Spleen (tissue), 11 donors: ENCODE results near the gene GOLIM4. TPM values are rescaled to one million over a fixed set of nuclear protein-coding genes. Genes with fewer than 3 reads are reported as not detected.

Experiments used
- DNase-seq: peaks from one replicate; pipeline ENCODE4 v3.0.0-alpha.2; 2020
- H3K27ac ChIP-seq, 8 donors: fragments of 200-600 bp; sonication (generic) in 7 of 8; 1 replicate in 4 of 8; 2 replicates in 4 of 8; pipeline versions ENCODE4 v1.5.0 to v1.8.0; 2016 to 2021; ENCODE audit warnings: inconsistent platforms in 4 of 8, mild to moderate bottlenecking in 4 of 8, moderate library complexity in 1 of 8
- H3K27me3 ChIP-seq, 7 donors: fragments of 200-600 bp; sonication (generic) in 6 of 7; replicated peaks in 1 of 7; 1 replicate in 4 of 7; 2 replicates in 3 of 7; pipeline versions ENCODE4 v1.5.0 to v1.8.0; 2016 to 2021; ENCODE audit warnings: inconsistent platforms in 3 of 7, mild to moderate bottlenecking in 1 of 7
- H3K36me3 ChIP-seq, 6 donors: fragments of 200-600 bp; sonication (generic) in 5 of 6; 1 replicate in 4 of 6; 2 replicates in 2 of 6; pipeline versions ENCODE4 v1.5.0 to v1.8.0; 2016 to 2021; ENCODE audit warnings: inconsistent platforms in 2 of 6
- H3K4me1 ChIP-seq, 6 donors: fragments of 200-600 bp; sonication (generic) in 5 of 6; 1 replicate in 3 of 6; 2 replicates in 3 of 6; pipeline versions ENCODE4 v1.5.0 to v1.8.0; 2016 to 2021; ENCODE audit warnings: inconsistent platforms in 3 of 6
- H3K4me3 ChIP-seq, 8 donors: fragments of 200-600 bp; sonication (generic) in 7 of 8; 1 replicate in 4 of 8; 2 replicates in 4 of 8; pipeline versions ENCODE4 v1.5.0 to v1.8.0; 2016 to 2021; ENCODE audit warnings: inconsistent platforms in 4 of 8, mild to moderate bottlenecking in 4 of 8, moderate library complexity in 2 of 8
- H3K9me3 ChIP-seq, 8 donors: fragments of 200-600 bp; sonication (generic) in 7 of 8; 1 replicate in 4 of 8; 2 replicates in 4 of 8; pipeline versions ENCODE4 v1.5.0 to v1.8.0; 2016 to 2021; ENCODE audit warnings: inconsistent platforms in 4 of 8
- POLR2A ChIP-seq, 3 donors: fragments of 450-650 bp; IDR thresholded peaks; one replicate each; pipeline ENCODE4 v1.5.1; 2017; ENCODE audit warnings: antibody characterized with exemption in 3 of 3, mild to moderate bottlenecking in 1 of 3
- POLR2AphosphoS5 ChIP-seq, 3 donors: sonication (generic); formaldehyde crosslinking; IDR thresholded peaks; one replicate each; pipeline ENCODE4 v1.5.1; 2017; ENCODE audit warnings: antibody characterized with exemption in 3 of 3
- WGBS, 5 donors: extraction: QIAGEN DNeasy Blood & Tissue Kit in 3 of 5; methylation state at CpG; one replicate each; pipeline versions ENCODE4 v1.1.5 to v1.1.7; 2013 to 2018; 5-methylcytosine and 5-hydroxymethylcytosine counted together
- intact Hi-C: fragments of 100-400 bp; cut with DNase I; formaldehyde crosslinking; loops from one replicate; pipeline ENCODE4 v1.15.0; 2023; ENCODE audit warnings: low total_unique reads
- polyA plus RNA-seq, 3 donors: library from polyadenylated mRNA; stranded (reverse); fragments of 200-250 nt; gene quantifications; one replicate each; pipeline ENCODE4 v1.2.1, GENCODE V29; 2013
- total RNA-seq, 7 donors: library from RNA; depleted of rRNA in 3 of 7; stranded (reverse); fragments of >200 nt in 3 of 7; fragmentation: NEBNext Ultra II Directional in 4 of 7; extraction: Animal tissue kit (Norgen Biotek cat#: 25700) in 4 of 7; gene quantifications; one replicate each; pipeline versions ENCODE4 v1.1.0 to v1.2.1, GENCODE V29; 2016 to 2021
- TF ChIP-seq, protein P1 (sequence below), 11 experiments: fragments of 200-600 bp in 7 of 11; fragments of 450-650 bp in 4 of 11; sonication (generic) in 4 of 11; IDR thresholded peaks in 8 of 11; conservative IDR thresholded peaks in 3 of 11; 1 replicate in 7 of 11; 2 replicates in 4 of 11; pipeline versions ENCODE4 v1.4.0 to v1.8.0; 2016 to 2021; ENCODE audit warnings: antibody characterized with exemption in 11 of 11, inconsistent platforms in 4 of 11, mild to moderate bottlenecking in 1 of 11
- donor health status: healthy with polysubstance abuse.
- donor health status: DM: no; HTN: no; CAD: no; lungs with moderate emphysema.
- donor health status: DM: no; HTN: no; CAD: no.
- donor health status: Bipolar disorder and iron deficiency.
- donor health status: healthy.
- donor health status: DM: no; HTN: no; CAD: no.
- donor health status: DM: yes; HTN: yes; CAD: no.

The GOLIM4 gene
- total and polyA plus RNA-seq, 10 donors, result 5.5 to 44.8 (median 23.1) TPM

DNA sequence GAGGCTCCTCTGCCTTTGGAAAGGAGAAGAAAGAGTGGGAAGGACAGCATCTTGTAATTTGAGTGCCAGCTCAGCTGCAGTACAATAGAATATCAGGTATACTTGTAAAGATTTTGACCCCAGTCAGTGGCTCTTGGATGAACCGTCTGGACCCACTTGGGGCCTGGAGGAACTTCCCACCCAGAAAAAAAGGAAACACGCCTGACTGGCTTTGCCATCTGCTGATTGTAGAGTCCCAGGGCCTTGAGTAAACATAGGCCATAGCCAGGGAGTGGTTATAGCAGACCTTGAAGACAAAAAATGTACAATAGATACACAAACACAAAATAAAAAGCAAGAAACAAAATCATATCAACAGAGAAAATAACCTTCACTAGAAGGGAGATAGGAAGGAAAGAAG lies 112.1 kb downstream of the GOLIM4 start:
- intact Hi-C loops, result no loop called here
- Histone ChIP-seq H3K36me3 (no peaks in the 10 kb centered on the region), H3K4me3 (no peak overlapping the region), H3K27me3 (no peaks in the 10 kb centered on the region), H3K4me1 (no peaks in the 10 kb centered on the region), H3K9me3 (no peaks in the 10 kb centered on the region), H3K27ac (no peak overlapping the region)
- TF ChIP-seq, protein P1, sequence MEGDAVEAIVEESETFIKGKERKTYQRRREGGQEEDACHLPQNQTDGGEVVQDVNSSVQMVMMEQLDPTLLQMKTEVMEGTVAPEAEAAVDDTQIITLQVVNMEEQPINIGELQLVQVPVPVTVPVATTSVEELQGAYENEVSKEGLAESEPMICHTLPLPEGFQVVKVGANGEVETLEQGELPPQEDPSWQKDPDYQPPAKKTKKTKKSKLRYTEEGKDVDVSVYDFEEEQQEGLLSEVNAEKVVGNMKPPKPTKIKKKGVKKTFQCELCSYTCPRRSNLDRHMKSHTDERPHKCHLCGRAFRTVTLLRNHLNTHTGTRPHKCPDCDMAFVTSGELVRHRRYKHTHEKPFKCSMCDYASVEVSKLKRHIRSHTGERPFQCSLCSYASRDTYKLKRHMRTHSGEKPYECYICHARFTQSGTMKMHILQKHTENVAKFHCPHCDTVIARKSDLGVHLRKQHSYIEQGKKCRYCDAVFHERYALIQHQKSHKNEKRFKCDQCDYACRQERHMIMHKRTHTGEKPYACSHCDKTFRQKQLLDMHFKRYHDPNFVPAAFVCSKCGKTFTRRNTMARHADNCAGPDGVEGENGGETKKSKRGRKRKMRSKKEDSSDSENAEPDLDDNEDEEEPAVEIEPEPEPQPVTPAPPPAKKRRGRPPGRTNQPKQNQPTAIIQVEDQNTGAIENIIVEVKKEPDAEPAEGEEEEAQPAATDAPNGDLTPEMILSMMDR (IDR thresholded peaks at IDR 0.05 in 8 of 11, conservative IDR thresholded peaks at IDR 0.05 in 3 of 11), result no peak
- TF ChIP-seq POLR2AphosphoS5 (IDR thresholded peaks at IDR 0.05) (no peak), POLR2A (IDR thresholded peaks at IDR 0.05) (no peak)
- 41 to 70% (median 49%) methylated on average over 2 of the region's 2 CpGs for WGBS, 5 donors
- no peak for DNase-seq

GRCh38 chr3:167978486-167978885 lies 117.2 kb downstream of the GOLIM4 start:
- DNase-seq, result no peak
- WGBS, 5 donors, result 85 to 96% (median 94%) methylated on average over 1 of the region's 1 CpG
- no peaks in the 10 kb centered on the region for H3K4me1 ChIP-seq
- no peaks in the 10 kb centered on the region for H3K9me3 ChIP-seq
- no peak overlapping the region for H3K27ac ChIP-seq
- no peak overlapping the region for H3K4me3 ChIP-seq
- no peaks in the 10 kb centered on the region for H3K27me3 ChIP-seq
- intact Hi-C loops, result no loop called here
- TF ChIP-seq POLR2A (IDR thresholded peaks at IDR 0.05), result no peak
- TF ChIP-seq, protein P1 (IDR thresholded peaks at IDR 0.05 in 8 of 11, conservative IDR thresholded peaks at IDR 0.05 in 3 of 11), result no peak
- TF ChIP-seq POLR2AphosphoS5 (IDR thresholded peaks at IDR 0.05), result no peak
- H3K36me3 ChIP-seq, result no peaks in the 10 kb centered on the region

DNA sequence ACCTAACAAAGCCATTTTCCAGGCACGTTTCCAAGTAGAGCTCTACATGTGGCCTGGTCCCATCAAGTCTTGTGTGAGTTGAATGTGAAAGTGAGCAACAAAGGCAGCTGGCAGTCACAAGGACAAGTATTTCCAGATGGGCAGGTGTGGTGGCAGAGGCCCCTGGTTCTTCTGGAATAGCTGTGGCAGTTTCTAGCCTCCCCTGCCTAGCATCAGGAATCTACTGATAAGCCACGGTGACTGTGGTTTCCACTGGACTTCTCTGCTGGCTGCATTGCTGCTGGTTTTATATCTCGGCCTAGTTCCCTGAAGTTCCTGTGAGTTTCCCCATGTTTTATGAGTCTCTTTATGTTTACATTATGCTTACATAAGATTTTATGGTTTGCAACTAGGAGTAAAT lies 117.7 kb downstream of the GOLIM4 start:
- no peak overlapping the region for H3K27ac ChIP-seq
- WGBS, 5 donors, result 54 to 79% (median 65%) methylated on average over 3 of the region's 3 CpGs
- H3K27me3 ChIP-seq, result no peaks in the 10 kb centered on the region
- H3K4me1 ChIP-seq, result no peaks in the 10 kb centered on the region
- no peak for DNase-seq
- H3K9me3 ChIP-seq, result no peaks in the 10 kb centered on the region
- H3K36me3 ChIP-seq, result no peaks in the 10 kb centered on the region
- H3K4me3 ChIP-seq, result no peak overlapping the region
- no peak for TF ChIP-seq POLR2A (IDR thresholded peaks at IDR 0.05)
- TF ChIP-seq, protein P1 (IDR thresholded peaks at IDR 0.05 in 8 of 11, conservative IDR thresholded peaks at IDR 0.05 in 3 of 11), result no peak
- TF ChIP-seq POLR2AphosphoS5 (IDR thresholded peaks at IDR 0.05), result no peak
- intact Hi-C loops, result no loop called here

- TF ChIP-seq, protein P1 (IDR thresholded peaks at IDR 0.05 in 8 of 11, conservative IDR thresholded peaks at IDR 0.05 in 3 of 11), result no peak
- TF ChIP-seq POLR2A (IDR thresholded peaks at IDR 0.05) (no peak), POLR2AphosphoS5 (IDR thresholded peaks at IDR 0.05) (no peak)
These were observed 119.0 kb downstream of the GOLIM4 start for GRCh38 chr3:167976516-167977361.

More at GRCh38 chr3:167976516-167977361, 119.0 kb downstream of the GOLIM4 start:
- Histone ChIP-seq H3K27ac (no peak overlapping the region), H3K27me3 (no peaks in the 10 kb centered on the region), H3K36me3 (no peaks in the 10 kb centered on the region), H3K9me3 (no peaks in the 10 kb centered on the region), H3K4me3 (no peak overlapping the region), H3K4me1 (no peaks in the 10 kb centered on the region)
- DNase-seq, result no peak
- intact Hi-C loops, result no loop called here
- 65 to 82% (median 77%) methylated on average over 8 of the region's 8 CpGs for WGBS, 5 donors
